Measurements from ENCODE around the gene TBC1D3I. TPM values are rescaled to one million over a fixed set of nuclear protein-coding genes. Genes with fewer than 3 reads are reported as not detected.
"Not testable (repeated sequence)": the region's sequence is repeated elsewhere in the genome, so short reads cannot be mapped to it uniquely, and the experiment has no call there.

TBC1D3I gene
- total RNA-seq: 1 to 10 TPM in 1 of 2 donors, under 1 TPM in 1; 0.67 to 2.1 TPM

DNA sequence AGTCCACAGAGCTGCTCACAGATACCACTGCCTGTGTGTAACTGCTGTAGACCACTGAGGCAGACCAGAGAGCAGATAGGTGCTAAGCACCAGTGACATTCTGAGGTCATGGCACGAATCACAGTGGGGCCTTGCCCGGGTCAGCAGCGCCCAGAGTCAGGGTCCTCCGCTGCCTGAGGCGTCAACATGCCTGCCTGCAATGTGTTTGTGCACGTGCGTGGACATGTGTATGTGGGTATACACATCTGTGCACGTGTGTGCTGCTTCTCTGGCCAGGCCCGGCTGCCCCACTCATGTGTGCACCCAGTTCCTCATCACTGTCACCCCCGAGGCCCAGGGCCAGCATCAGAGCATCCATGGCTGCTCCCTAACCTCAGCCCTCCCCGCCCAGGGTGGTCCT, at the start of gene TBC1D3I:
TBC1D3I (minus strand) TSS at position 101 of the 400 bp plus-strand sequence. CDS start 1,585 bp downstream, outside the sequence.
- not testable (repeated sequence) for H3K27me3 Mint-ChIP-seq; H3K27ac Mint-ChIP-seq; DNase-seq (ENCODE audit: low spot score); H3K9me3 Mint-ChIP-seq; ATAC-seq; H3K4me1 Mint-ChIP-seq (ENCODE audit: low read depth in 2 of 2); H3K4me3 Mint-ChIP-seq; H3K36me3 Mint-ChIP-seq

DNA sequence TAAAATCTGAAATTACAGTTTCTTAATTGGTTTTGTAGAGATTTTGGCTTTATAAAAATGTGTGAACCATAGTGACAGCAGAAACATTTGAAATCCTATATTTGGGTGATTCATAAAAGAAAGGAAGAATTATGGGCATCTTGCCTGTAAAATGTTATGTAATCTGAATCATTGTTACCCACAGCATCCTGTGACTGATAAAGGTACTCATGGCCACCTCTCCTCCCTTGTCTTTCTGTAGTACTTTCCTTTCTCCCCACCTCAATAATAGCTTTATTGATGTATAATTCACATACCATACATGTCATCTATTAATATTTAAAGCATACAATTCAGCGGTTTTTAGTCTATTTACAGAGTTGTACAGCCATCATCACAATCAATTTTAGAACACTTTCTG, 30.8 kb upstream of the TBC1D3I start:
- peak; percentile 73 to 86 for ATAC-seq
- not testable (repeated sequence) for H3K4me1 Mint-ChIP-seq (ENCODE audit: low read depth in 2 of 2); DNase-seq (ENCODE audit: low spot score); H3K27ac Mint-ChIP-seq; H3K9me3 Mint-ChIP-seq; H3K36me3 Mint-ChIP-seq; H3K4me3 Mint-ChIP-seq; H3K27me3 Mint-ChIP-seq

DNA sequence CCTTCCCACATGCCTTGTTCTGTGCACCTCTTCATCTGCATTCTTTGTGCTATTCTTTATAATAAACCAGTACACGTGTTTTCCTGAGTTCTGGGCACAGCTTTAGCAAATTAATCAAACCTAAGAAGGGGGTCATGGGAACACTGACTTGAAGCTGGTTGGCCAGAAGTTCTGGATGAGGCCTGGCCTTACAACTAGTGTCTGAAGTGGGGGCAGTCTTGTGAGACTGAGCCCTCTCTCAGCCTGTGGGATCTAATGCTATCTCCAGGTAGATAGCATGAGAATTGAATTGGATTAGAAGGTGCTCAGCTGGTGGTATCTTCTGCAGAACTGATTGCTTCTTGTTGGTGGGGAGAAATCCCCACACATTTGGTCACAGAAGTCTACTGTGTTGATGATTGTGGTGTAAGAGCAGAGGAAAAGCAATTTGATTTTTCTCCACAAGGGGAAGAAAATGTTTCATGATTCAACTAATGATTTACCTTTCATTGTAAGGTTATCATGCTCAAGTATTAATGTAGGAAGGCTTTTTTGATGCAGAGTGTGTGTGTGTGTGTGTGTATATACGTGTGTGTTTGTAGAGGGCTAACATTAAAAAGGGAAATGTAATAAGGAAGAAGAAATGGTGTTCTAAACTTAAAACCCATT, 25.7 kb upstream of the TBC1D3I start:
- not testable (repeated sequence) for H3K27ac Mint-ChIP-seq; DNase-seq (ENCODE audit: low spot score); H3K27me3 Mint-ChIP-seq; H3K9me3 Mint-ChIP-seq; ATAC-seq; H3K4me3 Mint-ChIP-seq; H3K36me3 Mint-ChIP-seq; H3K4me1 Mint-ChIP-seq (ENCODE audit: low read depth in 2 of 2)

DNA sequence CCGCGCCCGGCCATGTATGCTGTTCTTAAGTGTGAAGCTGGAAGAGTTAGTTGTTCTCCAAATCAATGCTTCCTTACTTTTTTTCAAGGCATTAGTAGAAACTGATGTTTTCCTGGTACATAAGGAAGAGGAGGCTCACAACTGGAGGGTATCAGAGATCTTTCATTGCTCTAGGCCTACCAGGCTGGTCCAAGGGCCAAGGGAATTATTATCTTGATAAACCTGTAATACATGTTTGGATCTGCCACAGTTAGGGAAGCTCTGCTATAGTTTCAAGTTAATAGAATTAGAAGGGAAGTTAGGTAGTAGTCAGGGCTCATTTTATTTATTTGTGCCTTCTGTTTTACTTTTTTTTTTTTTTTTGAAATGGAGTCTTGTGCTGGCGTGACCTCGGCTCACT, 19.8 kb upstream of the TBC1D3I start:
- H3K27ac Mint-ChIP-seq; H3K4me3 Mint-ChIP-seq; H3K36me3 Mint-ChIP-seq; H3K9me3 Mint-ChIP-seq; H3K27me3 Mint-ChIP-seq; H3K4me1 Mint-ChIP-seq (ENCODE audit: low read depth in 2 of 2); ATAC-seq; DNase-seq (ENCODE audit: low spot score): not testable (repeated sequence)

DNA sequence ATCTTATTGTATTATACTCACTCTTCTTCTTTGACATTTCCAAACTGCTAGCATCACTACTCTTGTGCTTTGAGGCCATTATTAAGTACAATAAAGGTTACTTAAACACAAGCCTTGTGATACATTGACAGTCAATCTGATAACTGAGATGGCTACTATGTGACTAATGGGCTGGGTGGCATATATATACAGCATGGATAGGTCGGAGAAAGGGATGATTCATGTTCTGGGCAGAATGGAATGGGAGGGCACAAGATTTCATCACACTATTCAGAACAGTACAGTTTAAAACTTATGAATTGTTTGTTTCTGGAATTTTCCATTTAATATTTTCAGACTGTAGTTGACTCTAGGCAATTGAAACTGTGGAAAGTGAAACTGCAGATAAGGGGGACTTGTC, 18.9 kb upstream of the TBC1D3I start:
- not testable (repeated sequence) for H3K27ac Mint-ChIP-seq; H3K9me3 Mint-ChIP-seq; H3K4me1 Mint-ChIP-seq (ENCODE audit: low read depth in 2 of 2); DNase-seq (ENCODE audit: low spot score); H3K4me3 Mint-ChIP-seq; ATAC-seq; H3K27me3 Mint-ChIP-seq; H3K36me3 Mint-ChIP-seq

DNA sequence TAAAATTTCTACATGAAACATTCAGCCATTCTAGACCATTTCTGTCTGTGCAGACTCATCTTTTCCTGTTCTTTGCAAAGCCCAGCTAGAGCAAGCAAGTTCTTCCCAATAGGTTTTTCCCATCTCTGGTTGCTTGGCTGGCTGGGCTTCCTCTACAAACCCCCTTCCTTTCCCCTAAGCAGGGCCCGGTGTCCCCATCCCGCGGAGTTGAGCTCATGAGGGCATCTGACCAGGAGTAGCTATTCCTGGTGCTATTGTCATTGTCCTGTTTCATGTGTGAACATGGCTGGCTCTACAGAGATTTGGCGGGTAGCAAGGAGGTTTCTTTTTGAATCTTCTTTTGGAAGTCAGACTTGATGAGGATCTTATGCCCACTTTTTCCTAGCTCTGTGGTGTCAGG, 22.3 kb downstream of the TBC1D3I start:
- H3K27me3 Mint-ChIP-seq; H3K27ac Mint-ChIP-seq; ATAC-seq; H3K4me3 Mint-ChIP-seq; H3K9me3 Mint-ChIP-seq; H3K36me3 Mint-ChIP-seq; H3K4me1 Mint-ChIP-seq (ENCODE audit: low read depth in 2 of 2); DNase-seq (ENCODE audit: low spot score): not testable (repeated sequence)

DNA sequence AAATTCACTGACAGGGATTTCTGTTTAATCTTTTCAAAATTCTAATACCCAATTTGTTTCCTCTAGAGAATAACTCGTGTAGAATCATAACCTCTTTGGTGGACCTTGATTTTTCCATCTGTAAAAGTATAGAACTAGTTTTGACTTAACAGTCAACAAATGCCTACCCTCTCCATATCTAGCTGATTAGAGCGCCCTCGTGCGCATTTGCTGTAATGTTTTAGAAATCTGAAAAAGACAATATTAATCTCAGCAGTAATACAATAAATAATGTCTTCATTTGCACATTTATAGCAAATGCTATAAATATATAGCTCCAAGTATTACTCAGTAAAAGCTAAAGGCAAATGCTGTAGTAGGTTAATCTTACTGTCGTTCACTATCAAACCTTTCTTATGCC, 34.7 kb downstream of the TBC1D3I start:
- not testable (repeated sequence) for ATAC-seq

DNA sequence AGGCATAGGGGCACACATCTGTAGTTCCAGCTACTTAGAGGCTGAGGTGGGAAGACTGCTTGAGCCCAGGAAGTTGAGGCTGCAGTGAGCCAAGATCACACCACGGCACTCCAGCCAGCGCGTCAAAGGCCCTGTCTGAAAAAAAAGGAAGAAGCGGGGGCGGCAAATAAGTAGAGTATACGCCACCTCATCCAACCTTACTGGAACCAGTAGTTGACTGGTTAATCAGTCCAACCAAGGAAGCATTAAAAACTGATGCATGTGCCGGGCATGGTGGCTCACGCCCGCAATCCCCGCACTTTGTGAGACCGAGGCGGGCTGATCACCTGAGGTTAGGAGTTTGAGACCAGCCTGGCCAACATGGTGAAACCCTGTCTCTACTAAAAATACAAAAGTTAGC, 41.4 kb downstream of the TBC1D3I start:
- not testable (repeated sequence) for H3K9me3 Mint-ChIP-seq; ATAC-seq; H3K4me1 Mint-ChIP-seq (ENCODE audit: low read depth in 2 of 2); H3K27me3 Mint-ChIP-seq; DNase-seq (ENCODE audit: low spot score); H3K36me3 Mint-ChIP-seq; H3K4me3 Mint-ChIP-seq; H3K27ac Mint-ChIP-seq

More for the DNA sequence above, 34.7 kb downstream of the TBC1D3I start:
- H3K4me1 Mint-ChIP-seq (ENCODE audit: low read depth in 2 of 2); H3K27ac Mint-ChIP-seq; H3K4me3 Mint-ChIP-seq; H3K9me3 Mint-ChIP-seq; DNase-seq (ENCODE audit: low spot score); H3K36me3 Mint-ChIP-seq; H3K27me3 Mint-ChIP-seq: not testable (repeated sequence)

DNA sequence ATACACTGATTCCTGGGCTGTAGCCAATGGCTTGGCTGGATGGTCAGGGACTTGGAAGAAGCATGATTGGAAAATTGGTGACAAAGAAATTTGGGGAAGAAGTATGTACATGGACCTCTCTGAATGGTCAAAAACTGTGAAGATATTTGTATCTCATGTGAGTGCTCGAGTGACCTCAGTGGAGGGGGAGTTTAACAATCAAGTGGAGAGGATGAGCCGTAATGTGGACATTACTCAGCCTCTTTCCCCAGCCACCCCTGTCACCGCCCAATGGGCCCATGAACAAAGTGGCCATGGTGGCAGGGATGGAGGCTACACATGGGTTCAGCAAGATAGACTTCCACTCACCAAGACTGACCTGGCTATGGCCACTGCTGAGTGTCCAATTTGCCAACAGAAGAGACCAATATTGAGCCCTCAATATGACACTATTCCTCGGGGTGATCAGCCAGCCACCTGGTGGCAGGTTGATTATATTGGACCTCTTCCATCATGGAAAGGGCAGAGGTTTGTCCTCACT, 42.7 kb downstream of the TBC1D3I start:
- H3K36me3 Mint-ChIP-seq: peaks cover 12% of the 10 kb centered on the region
- not testable (repeated sequence) for H3K4me3 Mint-ChIP-seq; H3K27ac Mint-ChIP-seq; H3K9me3 Mint-ChIP-seq; DNase-seq (ENCODE audit: low spot score); ATAC-seq; H3K4me1 Mint-ChIP-seq (ENCODE audit: low read depth in 2 of 2); H3K27me3 Mint-ChIP-seq

DNA sequence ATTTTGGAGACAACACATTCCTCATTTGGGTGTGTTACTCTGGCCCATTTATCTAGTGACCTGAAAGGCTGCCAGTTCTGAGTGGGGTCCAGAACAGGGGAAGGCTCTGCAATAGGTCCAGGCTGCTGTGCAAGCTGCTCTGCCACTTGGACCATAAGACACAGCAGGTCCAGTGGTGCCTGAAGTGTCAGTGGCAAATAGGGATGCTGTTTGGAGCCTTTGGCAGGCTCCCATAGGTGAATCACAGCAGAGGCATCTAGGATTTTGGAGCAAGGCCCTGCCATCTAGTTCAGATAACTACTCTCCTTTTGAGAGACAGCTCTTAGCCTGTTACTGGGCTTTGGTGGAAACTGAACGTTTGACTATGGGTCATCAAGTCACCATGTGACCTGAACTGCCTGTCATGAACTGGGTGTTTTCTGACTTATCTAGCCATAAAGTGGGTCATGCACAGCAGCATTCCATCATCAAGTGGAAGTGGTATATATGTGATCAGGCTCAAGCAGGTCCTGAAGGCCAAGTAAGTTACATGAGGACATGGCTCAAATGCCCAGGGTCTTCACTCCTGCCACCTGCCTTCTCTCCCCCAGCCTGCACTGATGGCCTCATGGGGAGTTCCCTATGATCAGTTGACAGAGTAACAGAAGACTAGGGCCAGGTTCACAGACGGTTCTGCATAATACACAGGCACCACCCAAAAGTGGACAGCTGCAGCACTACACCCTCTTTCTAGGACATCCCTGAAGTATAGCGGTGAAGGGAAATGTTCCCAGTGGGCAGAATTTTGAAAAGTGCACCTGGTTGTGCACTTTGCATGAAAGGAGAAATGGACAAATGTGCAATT, 43.4 kb downstream of the TBC1D3I start:
- not testable (repeated sequence) for H3K27me3 Mint-ChIP-seq; DNase-seq (ENCODE audit: low spot score); H3K9me3 Mint-ChIP-seq; H3K4me3 Mint-ChIP-seq; ATAC-seq; H3K4me1 Mint-ChIP-seq (ENCODE audit: low read depth in 2 of 2); H3K27ac Mint-ChIP-seq
- H3K36me3 Mint-ChIP-seq: peaks cover 12% of the 10 kb centered on the region

DNA sequence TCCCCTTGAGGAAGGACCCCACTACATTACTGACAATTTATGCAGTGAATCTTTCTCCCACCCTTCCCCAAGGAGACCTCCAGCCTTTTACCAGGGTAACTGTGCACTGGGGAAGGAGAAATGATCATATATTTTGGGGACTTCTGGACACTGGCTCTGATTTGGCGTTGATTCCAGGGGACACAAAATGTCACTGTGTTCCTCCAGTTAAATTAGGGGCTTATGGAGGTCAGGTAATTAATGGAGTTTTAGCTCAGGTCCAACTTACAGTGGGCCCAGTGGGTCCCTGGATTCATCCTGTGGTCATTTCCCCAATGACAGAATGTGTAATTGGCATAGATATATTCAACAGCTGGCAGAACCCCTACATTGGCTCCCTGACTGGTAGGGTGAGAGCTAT, 44.8 kb downstream of the TBC1D3I start:
- H3K27me3 Mint-ChIP-seq; H3K9me3 Mint-ChIP-seq; ATAC-seq; H3K4me3 Mint-ChIP-seq; H3K27ac Mint-ChIP-seq; DNase-seq (ENCODE audit: low spot score): not testable (repeated sequence)
- Mint-ChIP-seq H3K4me1 (ENCODE audit: low read depth in 2 of 2) (peaks cover 11 to 17% of the 10 kb centered on the region in 2 donors), H3K36me3 (peaks cover 12% of the 10 kb centered on the region)

DNA sequence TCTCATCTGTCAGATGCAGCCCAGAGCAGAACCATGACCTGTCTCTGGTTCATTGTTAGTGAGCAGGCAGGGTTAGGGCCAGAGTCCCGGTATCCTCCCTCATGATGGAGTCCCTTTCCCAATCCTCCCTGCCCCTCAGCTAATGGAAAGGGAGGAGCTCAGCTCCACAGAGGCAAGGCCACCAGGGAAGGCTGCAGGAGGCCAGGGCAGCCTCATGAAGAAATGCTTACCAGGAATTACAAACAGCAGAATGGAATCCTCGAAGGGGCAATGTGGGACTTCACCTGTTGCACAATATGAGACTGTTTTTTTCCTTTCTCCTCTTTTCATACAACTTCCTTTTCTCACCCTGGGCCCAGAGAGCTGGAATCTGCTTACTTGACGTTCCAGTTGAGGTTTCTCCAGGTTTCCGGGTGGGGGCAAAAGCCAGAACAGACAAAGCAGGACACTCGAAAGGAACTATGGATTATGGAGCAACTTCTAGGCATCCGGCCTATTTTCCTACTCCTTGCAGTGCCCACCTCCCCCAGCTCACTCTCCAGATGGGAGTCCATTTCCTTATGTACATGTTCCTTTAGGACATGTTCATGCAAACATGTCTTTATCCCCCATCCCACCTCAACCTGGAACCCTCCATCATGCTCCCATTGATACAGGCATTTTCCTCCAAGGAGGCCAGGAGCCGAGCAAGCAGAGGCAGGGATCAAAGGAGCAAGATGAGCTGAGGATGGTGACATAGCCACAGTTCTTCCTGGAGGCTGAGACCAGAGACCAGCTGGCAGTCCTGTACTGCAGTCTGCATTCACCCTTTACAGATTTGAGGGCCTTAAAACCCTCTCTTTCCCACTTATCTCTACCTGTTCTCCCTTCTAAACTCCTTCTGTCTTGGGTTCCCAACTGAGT, 48.7 kb downstream of the TBC1D3I start:
- peaks cover 39 to 41% of the 10 kb centered on the region in 2 donors for H3K4me1 Mint-ChIP-seq (ENCODE audit: low read depth in 2 of 2)
- not testable (repeated sequence) for H3K4me3 Mint-ChIP-seq; DNase-seq (ENCODE audit: low spot score); H3K27me3 Mint-ChIP-seq; ATAC-seq; H3K9me3 Mint-ChIP-seq
- H3K36me3 Mint-ChIP-seq: peaks cover 12% of the 10 kb centered on the region
- peak overlapping the region; percentile 7 to 10 for H3K27ac Mint-ChIP-seq

DNA sequence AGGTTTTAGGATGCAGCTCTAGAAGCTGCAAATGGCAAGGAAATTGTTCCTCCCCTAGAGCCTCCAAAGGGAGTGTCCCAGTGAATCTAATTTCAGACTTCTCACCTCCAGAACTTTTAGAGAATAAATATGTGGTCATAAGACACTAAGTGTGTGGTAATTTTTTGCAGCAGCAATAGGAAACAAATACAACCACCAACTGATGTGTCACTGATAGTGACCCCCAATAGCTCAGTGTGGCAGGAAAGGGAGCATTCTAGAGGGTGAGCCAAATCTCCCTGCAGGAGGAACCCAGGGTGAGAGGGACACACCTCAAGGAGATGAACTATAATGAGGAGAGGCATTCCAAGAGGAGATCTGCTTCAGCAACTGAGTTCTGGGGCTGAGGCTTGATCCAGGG, 49.5 kb downstream of the TBC1D3I start:
- Mint-ChIP-seq H3K27me3 (no peaks in the 10 kb centered on the region), H3K4me3 (peak overlapping the region; percentile 10), H3K9me3 (peaks cover 7% of the 10 kb centered on the region), H3K36me3 (peaks cover 12% of the 10 kb centered on the region), H3K27ac (peak overlapping the region; percentile 7 to 10), H3K4me1 (ENCODE audit: low read depth in 2 of 2) (peaks cover 45 to 49% of the 10 kb centered on the region in 2 donors)
- ATAC-seq (no peak), DNase-seq (ENCODE audit: low spot score) (no peak)

Measured in natural killer cell treated with Interleukin-12 subunit alpha and Interleukin-12 subunit beta and Interleukin-15 and Interleukin-18, amount 100 ng/mL, for 72 hours (primary cell).